Right cardiac atrium (tissue), 5 donors: Measurements from ENCODE around the gene MTG1. TPM values are rescaled to one million over a fixed set of nuclear protein-coding genes. Genes with fewer than 3 reads are reported as not detected.

Experiments used
- ATAC-seq, 2 donors: fragments of 200-7000 bp; cut with Tn5 transposase; one replicate each; pipeline versions ENCODE4 v1.8.0 to v1.9.1; 2020; ENCODE audit warnings: moderate library complexity in 2 of 2, mild to moderate bottlenecking in 1 of 2
- DNase-seq, 3 donors: peaks; one replicate each; pipeline ENCODE4 v3.0.0-alpha.2; 2020
- H3K27ac ChIP-seq: one replicate; pipeline ENCODE4 v1.5.1; 2013; ENCODE audit warnings: mild to moderate bottlenecking, low read length, control low read depth, moderate library complexity
- H3K27me3 ChIP-seq: one replicate; pipeline ENCODE4 v1.6.1; 2013; ENCODE audit not compliant: control insufficient read depth, insufficient read depth
- H3K4me1 ChIP-seq: one replicate; pipeline ENCODE4 v1.6.1; 2013; ENCODE audit warnings: low read length; ENCODE audit not compliant: control insufficient read depth, insufficient read depth
- H3K4me3 ChIP-seq: one replicate; pipeline ENCODE4 v1.5.1; 2013; ENCODE audit warnings: low read length, control low read depth
- H3K9me3 ChIP-seq: one replicate; pipeline ENCODE4 v1.6.1; 2013; ENCODE audit warnings: low read length; ENCODE audit not compliant: control insufficient read depth
- WGBS: extraction: QIAGEN DNeasy Blood & Tissue Kit; methylation state at CpG from one replicate; pipeline ENCODE4 v1.1.7; 2013; 5-methylcytosine and 5-hydroxymethylcytosine counted together
- intact Hi-C, 4 donors: fragments of 100-400 bp; cut with DNase I; formaldehyde crosslinking; loops; one replicate each; pipeline versions ENCODE4 v1.11.0 to v1.14.0; 2022 to 2023
- polyA plus RNA-seq: library from polyadenylated mRNA; stranded (reverse); fragments of 200-250 nt; gene quantifications from one replicate; pipeline ENCODE4 v1.2.3, GENCODE V29; 2013
- total RNA-seq, 4 donors: library from RNA; stranded (reverse); fragmentation: NEBNext Ultra II Directional; extraction: Animal tissue kit (Norgen Biotek cat#: 25700); gene quantifications; one replicate each; pipeline ENCODE4 v1.2.1, GENCODE V29; 2021
- donor health status: healthy with polysubstance abuse.
- donor health status: DM: no; HTN: yes; CAD: no.
- donor health status: DM: no; HTN: no; CAD: no.
- donor health status: DM: no; HTN: yes; CAD: no; lungs with severe emphysema.
- donor health status: DM: yes; HTN: yes; CAD: no.

Gene MTG1
- total and polyA plus RNA-seq, 5 donors, result 17.2 to 25.3 (median 21.4) TPM

GRCh38 chr10:133445751-133446708 is 52.1 kb downstream of the MTG1 start:
- H3K4me3 ChIP-seq, result no peak overlapping the region
- peak; percentile 23 to 43 for ATAC-seq
- H3K4me1 ChIP-seq, result no peaks in the 10 kb centered on the region
- WGBS, result 52% methylated on average over 80 of the region's 80 CpGs
- intact Hi-C loops, result no loop called here
- no peaks in the 10 kb centered on the region for H3K9me3 ChIP-seq
- DNase-seq, result peak in 2 of 3 donors; percentile 29 to 51
- H3K27me3 ChIP-seq, result no peaks in the 10 kb centered on the region
- no peak overlapping the region for H3K27ac ChIP-seq

GRCh38 chr10:133446979-133447378 is 53.0 kb downstream of the MTG1 start:
- H3K9me3 ChIP-seq, result no peaks in the 10 kb centered on the region
- DNase-seq, result no peak

GRCh38 chr10:133448120-133448519 is 54.2 kb downstream of the MTG1 start:
- DNase-seq, result no peak
- ATAC-seq, result no peak
- H3K27ac ChIP-seq, result no peak overlapping the region

More at GRCh38 chr10:133446979-133447378, 53.0 kb downstream of the MTG1 start:
- WGBS, result 81% methylated on average over 11 of the region's 11 CpGs
- no peaks in the 10 kb centered on the region for H3K27me3 ChIP-seq
- H3K27ac ChIP-seq, result no peak overlapping the region
- H3K4me3 ChIP-seq, result no peak overlapping the region
- intact Hi-C loops, result no loop called here
- H3K4me1 ChIP-seq, result no peaks in the 10 kb centered on the region
- ATAC-seq, result no peak

GRCh38 chr10:133451346-133451745 is 57.4 kb downstream of the MTG1 start:
- H3K9me3 ChIP-seq, result no peaks in the 10 kb centered on the region
- no peaks in the 10 kb centered on the region for H3K4me1 ChIP-seq
- ATAC-seq, result no peak
- intact Hi-C loops, result no loop called here
- no peak for DNase-seq
- 53% methylated on average over 4 of the region's 4 CpGs for WGBS
- no peaks in the 10 kb centered on the region for H3K27me3 ChIP-seq
- H3K27ac ChIP-seq, result no peak overlapping the region
- no peak overlapping the region for H3K4me3 ChIP-seq

More at GRCh38 chr10:133448120-133448519, 54.2 kb downstream of the MTG1 start:
- H3K27me3 ChIP-seq, result no peaks in the 10 kb centered on the region
- intact Hi-C loops, result no loop called here
- no peaks in the 10 kb centered on the region for H3K4me1 ChIP-seq
- no peak overlapping the region for H3K4me3 ChIP-seq
- no peaks in the 10 kb centered on the region for H3K9me3 ChIP-seq

- Histone ChIP-seq H3K4me1 (no peaks in the 10 kb centered on the region), H3K27me3 (no peaks in the 10 kb centered on the region), H3K27ac (no peak overlapping the region), H3K4me3 (no peak overlapping the region), H3K9me3 (no peaks in the 10 kb centered on the region)
- ATAC-seq, result no peak
- WGBS, result 81% methylated on average over 4 of the region's 4 CpGs
- intact Hi-C loops, result no loop called here
- no peak for DNase-seq
Measured at GRCh38 chr10:133452453-133452852, 58.5 kb downstream of the MTG1 start.

GRCh38 chr10:133453516-133454203 is 59.7 kb downstream of the MTG1 start, which contains the start of gene SCART1:
Gene SCART1, plus strand, starts transcription at chr10:133453945. Its CDS starts 53 bp downstream, at chr10:133453998.
- intact Hi-C loops, result no loop called here
- Histone ChIP-seq H3K27ac (no peak within 1 kb of the TSS), H3K4me1 (no peaks in the 10 kb centered on the region), H3K27me3 (no peaks in the 10 kb centered on the region), H3K4me3 (no peak within 1 kb of the TSS), H3K9me3 (no peaks in the 10 kb centered on the region)
- 81% methylated on average over 11 of the region's 11 CpGs for WGBS
- no peak for ATAC-seq
- DNase-seq, result peak in 1 of 3 donors; percentile 48

GRCh38 chr10:133454204-133454893 is 60.4 kb downstream of the MTG1 start:
- Histone ChIP-seq H3K27ac (no peak overlapping the region), H3K4me1 (no peaks in the 10 kb centered on the region), H3K4me3 (no peak overlapping the region), H3K27me3 (no peaks in the 10 kb centered on the region), H3K9me3 (no peaks in the 10 kb centered on the region)
- 81% methylated on average over 10 of the region's 10 CpGs for WGBS
- intact Hi-C loops, result no loop called here
- peak in 1 of 2 donors; percentile 22 for ATAC-seq
- DNase-seq, result no peak

GRCh38 chr10:133455196-133455595 is 61.2 kb downstream of the MTG1 start:
- Histone ChIP-seq H3K4me3 (no peak overlapping the region), H3K4me1 (no peaks in the 10 kb centered on the region), H3K27ac (no peak overlapping the region), H3K9me3 (no peaks in the 10 kb centered on the region), H3K27me3 (no peaks in the 10 kb centered on the region)
- DNase-seq (no peak), ATAC-seq (no peak)
- 78% methylated on average over 5 of the region's 5 CpGs for WGBS
- intact Hi-C loops, result no loop called here

- Histone ChIP-seq H3K9me3 (no peaks in the 10 kb centered on the region), H3K4me3 (no peak overlapping the region), H3K4me1 (no peaks in the 10 kb centered on the region), H3K27ac (no peak overlapping the region), H3K27me3 (no peaks in the 10 kb centered on the region)
- 90% methylated on average over 7 of the region's 7 CpGs for WGBS
- DNase-seq (no peak), ATAC-seq (no peak)
- intact Hi-C loops, result no loop called here
Measured at GRCh38 chr10:133455611-133456031, 61.7 kb downstream of the MTG1 start.

- DNase-seq (no peak), ATAC-seq (no peak)
- intact Hi-C loops, result no loop called here
- WGBS, result 83% methylated on average over 46 of the region's 46 CpGs
- Histone ChIP-seq H3K27me3 (no peaks in the 10 kb centered on the region), H3K27ac (no peak overlapping the region), H3K4me3 (no peak overlapping the region), H3K9me3 (no peaks in the 10 kb centered on the region), H3K4me1 (no peaks in the 10 kb centered on the region)
Measured at GRCh38 chr10:133456041-133456951, 62.3 kb downstream of the MTG1 start.
